Smooth muscle cell (in vitro differentiated cells): ENCODE results near the gene IL27RA. TPM values are rescaled to one million over a fixed set of nuclear protein-coding genes. Genes with fewer than 3 reads are reported as not detected.
A peak's percentile ranks its signal among the peaks of the same experiment; 100 is the strongest.

Experiments
- DNase-seq: peaks from one replicate; lab custom pipeline; 2025; ENCODE audit not compliant: unreplicated experiment; lab: John Stamatoyannopoulos, UW
- H2AFZ ChIP-seq: fragments of 200-600 bp; sonication (generic); 2 replicates; pipeline ENCODE4 v1.6.0; 2016; ENCODE audit warnings: antibody characterized with exemption, low read depth, mild to moderate bottlenecking
- H3F3A ChIP-seq: fragments of 200-600 bp; sonication (generic); 2 replicates; pipeline ENCODE4 v1.6.0; 2017; ENCODE audit warnings: antibody characterized with exemption, low read depth
- H3K27ac ChIP-seq: fragments of 200-600 bp; sonication (generic); 2 replicates; pipeline ENCODE4 v1.5.1; 2016; ENCODE audit warnings: low read depth, mild to moderate bottlenecking
- H3K27me3 ChIP-seq: fragments of 200-600 bp; sonication (generic); 2 replicates; pipeline ENCODE4 v1.6.1; 2016; ENCODE audit warnings: low read depth, mild to moderate bottlenecking
- H3K36me3 ChIP-seq: fragments of 200-600 bp; sonication (generic); 2 replicates; pipeline ENCODE4 v1.5.1; 2016; ENCODE audit warnings: low read depth
- H3K4me1 ChIP-seq: fragments of 200-600 bp; sonication (generic); 2 replicates; pipeline ENCODE4 v1.5.1; 2016; ENCODE audit warnings: low read depth
- H3K4me2 ChIP-seq: fragments of 200-600 bp; sonication (generic); 2 replicates; pipeline ENCODE4 v1.6.0; 2016; ENCODE audit warnings: mild to moderate bottlenecking
- H3K4me3 ChIP-seq: fragments of 200-600 bp; sonication (generic); 2 replicates; pipeline ENCODE4 v1.5.1; 2016; ENCODE audit warnings: mild to moderate bottlenecking
- H3K79me2 ChIP-seq: fragments of 200-600 bp; sonication (generic); 2 replicates; pipeline ENCODE4 v1.6.0; 2016; ENCODE audit warnings: low read depth, mild to moderate bottlenecking
- H3K9ac ChIP-seq: fragments of 200-600 bp; sonication (generic); 2 replicates; pipeline ENCODE4 v1.6.0; 2016; ENCODE audit warnings: low read depth
- H3K9me3 ChIP-seq: fragments of 200-600 bp; sonication (generic); replicated peaks from 2 replicates; pipeline ENCODE4 v1.5.1; 2016; ENCODE audit warnings: low read depth
- H4K20me1 ChIP-seq: fragments of 200-600 bp; sonication (generic); 2 replicates; pipeline ENCODE4 v1.6.0; 2016; ENCODE audit warnings: low read depth
- CTCF ChIP-seq: fragments of 200-600 bp; sonication (generic); IDR thresholded peaks from 2 replicates; pipeline ENCODE4 v1.5.1; 2017; ENCODE audit warnings: borderline replicate concordance, mild to moderate bottlenecking, antibody characterized with exemption; ENCODE audit not compliant: insufficient read depth, poor library complexity, severe bottlenecking
- WGBS: methylation state at CpG from one replicate; pipeline ENCODE4 v1.1.7; 2016; ENCODE audit warnings: low lambda C conversion rate; 5-methylcytosine and 5-hydroxymethylcytosine counted together
- polyA plus RNA-seq: library from polyadenylated mRNA; unstranded; fragments of >200 nt; fragmentation: Nextera tagmentation; extraction: Ambion mirVana; gene quantifications from 2 replicates; pipeline ENCODE4 v1.2.1, GENCODE V29; 2016
- total RNA-seq: library from RNA; depleted of rRNA; stranded (reverse); fragments of >200 nt; gene quantifications from 2 replicates; pipeline ENCODE4 v1.2.3, GENCODE V29; 2014

Gene IL27RA
- total and polyA plus RNA-seq, 2 experiments from 2014 or later: 3.1 to 3.8 TPM

- Histone ChIP-seq H3K27me3 (no peaks in the 10 kb centered on the region), H3K4me2 (peak overlapping the region; percentile 76), H3K36me3 (no peaks in the 10 kb centered on the region), H3K4me3 (peak overlapping the region; percentile 57), H4K20me1 (peaks cover 12% of the 10 kb centered on the region), H3K4me1 (no peaks in the 10 kb centered on the region), H3F3A (no peaks in the 10 kb centered on the region), H2AFZ (no peak overlapping the region), H3K79me2 (no peaks in the 10 kb centered on the region), H3K9ac (no peak overlapping the region), H3K27ac (no peak overlapping the region), H3K9me3 (no peaks in the 10 kb centered on the region)
- TF ChIP-seq CTCF: no peak
- WGBS: 91% methylated on average over 30 of the region's 30 CpGs
- DNase-seq: no peak
Measured at GRCh38 chr19:14088634-14089411, 57.3 kb downstream of the IL27RA start.

- Histone ChIP-seq H3K79me2 (no peaks in the 10 kb centered on the region), H3K4me3 (peak overlapping the region; percentile 57), H2AFZ (no peak overlapping the region), H3K36me3 (no peaks in the 10 kb centered on the region), H3K9ac (no peak overlapping the region), H3K27ac (no peak overlapping the region), H4K20me1 (peaks cover 12% of the 10 kb centered on the region), H3K9me3 (no peaks in the 10 kb centered on the region), H3F3A (no peaks in the 10 kb centered on the region), H3K4me1 (no peaks in the 10 kb centered on the region), H3K27me3 (no peaks in the 10 kb centered on the region), H3K4me2 (peak overlapping the region; percentile 76)
- 14% methylated on average over 16 of the region's 16 CpGs for WGBS
- no peak for DNase-seq
- TF ChIP-seq CTCF: no peak
Measured at GRCh38 chr19:14089412-14089661, 57.8 kb downstream of the IL27RA start.

- H3K4me2 ChIP-seq: peak overlapping the region; percentile 100
- no peaks in the 10 kb centered on the region for H3K79me2 ChIP-seq
- no peak overlapping the region for H3K9ac ChIP-seq
- no peaks in the 10 kb centered on the region for H3F3A ChIP-seq
- no peaks in the 10 kb centered on the region for H3K27me3 ChIP-seq
- H3K27ac ChIP-seq: no peak overlapping the region
- H3K4me3 ChIP-seq: peak overlapping the region; percentile 97
- no peaks in the 10 kb centered on the region for H3K4me1 ChIP-seq
- no peak for TF ChIP-seq CTCF
- H2AFZ ChIP-seq: no peak overlapping the region
- no peaks in the 10 kb centered on the region for H3K36me3 ChIP-seq
- WGBS: 1% methylated on average over 28 of the region's 142 CpGs
- peaks cover 12% of the 10 kb centered on the region for H4K20me1 ChIP-seq
- no peak for DNase-seq
- no peaks in the 10 kb centered on the region for H3K9me3 ChIP-seq
Measured at GRCh38 chr19:14089662-14090508, 58.3 kb downstream of the IL27RA start.
